Fibroblast of skin of left biceps (primary cell): ENCODE data around the gene SLC1A3.

ENCODE experiments used
- DNase-seq, 2 experiments: peaks; one replicate each; pipeline ENCODE4 v3.0.0-alpha.2; 2013; ENCODE audit warnings: low read depth in 2 of 2

SLC1A3 gene

DNA sequence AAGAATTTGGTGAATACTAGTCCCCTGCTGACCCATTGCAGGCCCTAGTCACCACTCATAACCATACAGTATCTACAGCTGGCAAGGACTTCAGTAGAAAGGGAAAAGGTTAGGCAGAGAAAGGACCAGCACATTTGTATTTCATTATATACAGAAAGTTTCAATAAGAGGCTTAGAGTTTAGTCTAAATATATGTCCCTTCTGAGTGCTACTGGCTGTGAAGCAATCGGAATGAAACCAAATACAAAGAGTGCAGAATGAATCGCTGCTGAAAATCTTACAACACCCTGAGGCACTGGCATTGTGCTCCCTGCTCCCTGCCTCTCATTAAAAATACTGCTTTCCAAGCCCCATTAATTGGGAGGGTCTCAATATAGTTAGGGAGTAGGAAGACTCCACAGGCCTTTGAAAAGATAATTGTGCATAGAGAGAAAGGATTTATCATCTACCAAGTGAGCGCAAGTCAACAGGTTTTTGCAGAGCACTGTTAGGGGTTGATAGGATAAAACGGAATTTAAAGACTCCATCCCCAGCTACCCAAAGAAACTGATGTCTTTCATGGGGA, 110.8 kb downstream of the SLC1A3 start:
- no peak for DNase-seq

DNA sequence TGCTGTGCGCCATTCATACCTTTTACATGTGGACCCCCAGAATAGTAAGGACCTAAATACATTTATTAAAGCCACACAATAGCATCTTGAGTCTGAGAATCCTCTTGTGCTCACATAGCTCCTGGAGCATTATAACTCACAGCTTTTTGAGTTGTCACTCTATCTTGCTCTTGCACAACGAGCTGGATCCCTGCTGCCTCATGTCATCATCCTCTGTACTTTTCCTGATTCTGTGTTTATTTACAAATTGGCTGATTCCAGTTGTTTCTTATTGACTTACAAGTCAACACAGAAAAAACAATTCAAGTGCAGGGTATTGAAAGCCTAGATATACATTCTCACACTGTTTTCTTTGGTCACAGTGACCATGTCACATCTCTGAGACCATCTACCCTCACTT, 112.9 kb downstream of the SLC1A3 start:
- no peak for DNase-seq

DNA sequence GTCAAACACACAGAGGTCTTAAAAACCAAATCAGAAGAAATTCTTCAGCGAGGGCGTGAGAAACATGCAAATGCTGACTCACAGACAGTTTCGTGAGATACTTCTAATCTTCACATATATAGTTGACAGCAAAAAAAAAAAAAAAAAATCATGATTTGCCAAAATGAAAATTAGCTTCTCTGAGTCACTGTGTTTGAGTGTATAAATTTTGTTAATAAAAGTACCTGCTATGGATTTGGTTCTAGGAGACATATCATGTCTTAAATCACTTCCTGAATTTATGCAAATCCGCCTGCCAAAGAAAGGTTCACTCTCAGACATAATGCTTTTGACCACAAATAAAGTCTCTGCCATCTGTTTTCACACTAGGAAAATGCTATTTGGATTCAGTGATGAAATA, 114.3 kb downstream of the SLC1A3 start:
- no peak for DNase-seq

DNA sequence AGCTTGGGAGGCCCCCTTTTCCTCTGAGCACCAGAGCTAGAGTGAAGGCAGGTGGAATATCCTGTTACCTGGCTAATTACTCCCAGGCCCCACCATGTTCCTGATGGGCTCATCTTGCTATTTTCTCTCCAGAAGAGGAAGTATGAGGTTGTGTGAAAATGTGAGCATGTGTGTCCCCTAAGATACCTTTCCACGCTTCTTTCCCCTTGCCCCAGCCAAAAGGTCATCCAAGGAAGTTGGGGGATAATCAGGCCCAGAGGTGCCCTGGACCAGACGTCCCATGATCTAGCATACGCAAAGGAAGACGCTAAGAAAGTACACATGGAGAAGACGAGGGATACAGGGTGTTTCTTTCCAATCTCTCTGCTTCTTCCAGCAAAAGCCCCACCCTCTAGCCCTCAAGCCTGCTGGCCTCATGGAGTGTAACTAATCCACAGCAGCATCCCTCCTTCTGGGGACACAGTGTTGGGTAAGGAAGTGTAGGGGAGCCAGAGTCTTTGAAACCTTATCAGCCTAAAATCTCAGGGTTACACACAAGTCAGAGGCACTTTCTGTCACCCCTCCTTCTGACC, 115.3 kb downstream of the SLC1A3 start:
- no peak for DNase-seq

DNA sequence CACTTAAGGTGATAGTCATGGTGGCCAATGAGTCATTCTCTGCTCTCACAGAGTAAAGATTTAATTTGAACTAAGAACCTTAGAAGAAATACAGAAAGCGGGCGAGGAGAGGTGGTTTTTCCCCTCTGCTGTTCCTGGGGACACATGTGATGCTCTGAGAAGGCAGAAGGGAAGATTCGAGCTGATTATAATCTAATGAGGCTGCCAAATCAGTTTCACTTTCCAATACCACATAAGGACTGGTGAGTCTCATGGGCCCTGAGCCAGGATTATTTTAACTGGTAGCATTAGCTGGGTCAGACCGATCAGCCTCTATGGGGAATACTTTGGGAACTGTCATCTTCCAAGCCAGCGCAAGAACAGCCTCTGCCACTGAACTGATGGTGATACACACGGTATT, 116.5 kb downstream of the SLC1A3 start:
- no peak for DNase-seq

DNA sequence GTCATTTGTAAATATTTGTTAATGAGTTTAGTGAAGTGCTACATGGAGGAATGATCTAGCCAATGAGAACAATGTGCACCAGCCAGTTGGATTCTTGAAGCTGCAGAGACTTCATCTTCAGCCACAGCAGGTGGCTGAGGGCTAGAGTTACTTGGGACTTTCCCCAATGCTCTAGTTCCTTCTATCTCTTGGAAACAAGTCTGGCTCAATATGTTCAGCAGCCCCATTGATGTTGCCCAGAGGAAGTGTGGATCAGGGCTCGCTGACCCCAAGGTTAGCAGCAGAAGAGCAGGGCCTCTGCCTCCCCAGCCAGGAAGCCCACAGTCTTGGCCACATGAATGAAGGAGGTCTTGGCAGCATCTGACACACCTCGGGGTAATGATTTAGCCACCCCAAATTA, 117.5 kb downstream of the SLC1A3 start:
- DNase-seq: no peak

DNA sequence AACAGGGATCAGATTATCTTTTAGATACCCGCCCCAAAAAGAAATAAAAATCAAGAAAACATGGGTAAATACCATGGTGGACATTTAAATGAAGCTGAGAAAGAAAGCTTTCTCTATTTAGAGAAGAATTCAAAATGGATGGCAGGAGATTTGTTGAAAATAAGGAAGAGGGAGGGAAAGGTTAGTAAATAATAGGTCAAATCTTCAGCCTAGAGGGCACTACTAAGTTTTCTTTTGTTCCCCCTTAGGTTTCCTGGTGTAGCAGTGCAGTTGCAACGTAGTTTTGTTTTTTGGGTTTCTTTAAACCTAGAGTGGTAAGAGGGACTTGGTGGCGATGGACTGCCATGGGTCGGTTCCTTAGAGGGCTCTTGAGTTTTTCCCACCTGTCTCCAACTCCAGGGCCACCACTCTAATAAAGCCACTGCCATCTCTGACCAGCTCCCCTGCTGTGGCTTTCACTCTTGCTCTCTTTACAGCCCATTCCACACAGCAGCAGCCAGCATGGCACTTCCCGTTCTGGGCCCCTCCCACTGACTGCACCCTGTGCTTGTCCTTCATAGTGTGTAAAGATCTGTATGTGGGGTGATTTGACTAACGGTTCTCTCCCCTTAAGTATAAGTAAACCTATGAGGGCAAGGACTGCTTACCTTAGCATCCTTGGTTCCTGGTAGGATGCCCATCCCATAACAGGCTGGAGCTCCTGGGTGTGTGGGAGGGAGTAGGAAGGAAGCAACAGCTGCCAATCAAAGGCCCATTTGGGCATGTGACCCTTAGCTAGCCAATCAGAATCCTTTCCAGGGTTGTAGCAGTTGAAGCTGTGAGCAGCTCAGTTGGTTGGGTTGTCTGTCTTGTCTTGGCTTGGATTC, 118.3 kb downstream of the SLC1A3 start:
- DNase-seq: no peak

DNA sequence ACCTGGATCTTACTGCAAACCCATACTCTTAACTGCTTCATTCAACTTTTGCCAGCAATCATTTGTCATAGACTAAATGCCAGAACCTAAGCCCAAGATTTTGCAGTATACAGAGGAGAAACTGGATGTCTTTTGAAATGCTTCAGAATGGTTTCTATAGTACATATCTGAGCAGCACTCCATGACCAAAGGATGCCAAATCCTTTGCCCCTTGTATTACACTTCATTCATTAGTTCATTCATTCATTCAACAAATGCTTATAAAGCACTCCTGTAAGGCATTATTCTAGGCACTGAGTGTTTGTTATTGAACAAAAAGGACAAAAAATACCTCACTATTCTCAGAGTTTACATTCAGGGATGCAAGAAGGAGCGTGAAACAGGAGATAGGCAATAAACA, 119.9 kb downstream of the SLC1A3 start:
- no peak for DNase-seq

DNA sequence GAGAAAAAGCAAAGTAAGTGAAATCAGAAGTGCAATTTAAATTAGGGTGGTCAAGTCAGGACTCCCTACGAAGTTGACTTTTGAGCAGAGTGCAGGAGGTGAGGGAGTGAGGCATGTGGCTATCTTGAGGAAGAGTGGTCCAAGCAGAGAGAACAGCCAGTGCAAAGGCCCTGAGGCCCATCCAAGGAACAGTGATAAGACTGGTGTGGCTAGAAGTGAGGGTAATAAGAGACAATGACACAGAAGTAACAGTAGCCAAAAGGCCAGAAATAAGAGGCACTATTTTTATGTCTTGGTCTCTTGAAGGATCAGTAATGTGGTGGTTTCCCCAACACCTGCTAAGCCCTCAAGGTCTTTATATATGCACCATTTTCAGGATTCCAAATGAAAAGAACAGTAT, 120.4 kb downstream of the SLC1A3 start:
- no peak for DNase-seq

DNA sequence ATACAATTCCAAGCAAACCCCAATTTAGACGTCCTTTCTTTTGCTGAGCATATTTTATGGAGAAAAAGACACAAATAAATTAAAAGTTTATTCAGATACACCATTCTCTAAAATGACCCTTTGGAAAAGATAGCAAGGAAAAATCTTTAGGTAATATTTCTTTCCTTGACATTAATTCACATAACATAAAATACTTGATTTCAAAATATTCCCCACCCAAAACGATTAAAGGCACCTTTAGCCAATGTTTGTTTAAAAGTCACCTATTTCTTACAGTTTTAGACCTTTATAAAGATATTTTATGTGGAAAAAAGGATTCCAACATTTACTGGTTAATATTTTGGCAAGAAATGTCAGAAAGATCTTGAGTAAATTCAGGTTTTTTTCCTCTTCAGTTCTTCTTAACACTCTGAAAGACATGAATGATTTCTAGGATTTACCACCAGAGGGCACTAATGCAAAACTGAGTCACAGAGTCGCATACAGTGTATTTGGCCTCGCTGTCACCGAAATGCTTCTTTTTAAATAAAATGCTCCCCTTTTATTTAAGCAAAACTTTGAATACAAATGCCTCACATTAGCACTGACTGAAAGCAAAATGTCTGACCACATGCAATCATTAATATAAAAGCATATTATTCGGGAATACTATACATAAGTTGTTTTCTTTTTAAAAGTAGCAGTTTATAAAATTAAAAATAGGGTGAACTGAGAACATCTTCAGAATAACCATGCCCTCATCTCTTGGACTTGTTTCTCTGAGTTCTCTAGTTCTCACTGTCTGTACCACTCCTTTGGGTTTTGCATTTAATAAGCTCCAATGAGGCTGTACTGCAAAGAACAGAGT, 122.5 kb downstream of the SLC1A3 start:
- peak in 1 of 2 experiments; percentile 22 for DNase-seq

DNA sequence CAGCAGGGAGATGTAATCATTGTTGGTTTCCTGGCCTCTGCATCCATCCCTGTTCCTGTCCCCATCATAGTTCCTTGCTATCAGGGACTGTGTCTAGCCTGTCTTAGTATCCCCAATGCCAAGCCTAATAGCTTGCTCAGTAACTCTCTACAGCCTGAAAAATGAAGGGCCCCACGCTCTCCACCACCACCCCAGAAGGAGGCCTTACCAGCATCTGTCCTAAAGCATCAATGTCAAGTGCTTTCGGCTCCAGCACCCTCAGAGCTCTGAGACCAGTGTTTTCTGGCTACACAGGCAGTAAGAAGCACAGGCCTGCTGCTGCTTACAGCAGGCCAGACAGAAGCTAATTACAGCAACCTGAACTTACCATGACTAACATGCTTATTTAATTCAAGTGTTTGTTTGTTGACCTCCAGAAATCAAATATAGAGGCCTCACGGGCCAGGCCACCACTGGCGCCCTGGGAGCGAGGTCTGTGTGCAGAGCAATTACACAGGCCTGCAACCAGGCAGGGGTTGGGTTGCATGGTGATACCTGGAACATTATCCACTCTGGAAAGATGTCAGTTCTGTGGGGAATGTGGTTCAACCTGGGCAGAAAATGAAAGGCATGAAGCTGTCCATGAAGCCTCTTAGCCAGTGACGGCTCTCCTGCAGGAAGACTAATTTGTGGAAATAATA, 124.3 kb downstream of the SLC1A3 start:
- no peak for DNase-seq

DNA sequence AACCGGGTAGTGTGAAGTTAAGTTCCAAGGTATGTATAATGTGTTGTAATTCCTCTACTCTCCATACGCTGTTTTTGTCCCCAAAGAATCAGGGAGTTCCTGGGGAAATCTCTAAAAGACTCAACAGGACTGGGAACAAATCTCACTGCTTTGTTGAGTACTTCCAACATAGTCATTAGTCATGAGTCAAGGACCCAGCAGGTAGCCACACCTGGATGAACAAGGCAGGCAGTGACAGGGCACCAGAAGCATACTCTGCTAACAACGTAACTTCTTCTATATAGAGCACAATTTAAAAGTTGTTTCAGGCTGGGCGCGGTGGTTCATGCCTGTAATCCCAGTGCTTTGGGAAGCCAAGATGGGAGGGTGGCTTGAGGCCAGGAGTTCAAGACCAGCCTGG, 126.8 kb downstream of the SLC1A3 start:
- DNase-seq: no peak

DNA sequence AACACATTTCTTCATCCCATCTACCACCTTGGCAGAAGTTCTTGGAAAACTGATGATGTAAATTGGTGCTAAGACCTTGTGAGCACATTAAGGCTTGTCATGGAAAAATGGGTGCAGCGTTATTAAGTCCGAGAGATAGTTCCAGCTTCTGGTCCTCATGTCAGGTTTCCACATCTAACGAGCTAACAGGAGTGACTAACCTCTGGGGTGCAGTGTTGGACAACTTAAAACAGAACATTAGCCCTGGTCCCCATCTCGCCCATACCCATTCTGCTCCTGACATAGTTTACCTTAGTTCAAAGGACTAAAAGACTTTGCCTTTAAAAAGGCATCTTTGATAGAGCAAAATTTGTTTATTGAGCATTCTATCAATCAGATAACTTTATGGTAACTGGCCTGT, 128.0 kb downstream of the SLC1A3 start:
- no peak for DNase-seq

DNA sequence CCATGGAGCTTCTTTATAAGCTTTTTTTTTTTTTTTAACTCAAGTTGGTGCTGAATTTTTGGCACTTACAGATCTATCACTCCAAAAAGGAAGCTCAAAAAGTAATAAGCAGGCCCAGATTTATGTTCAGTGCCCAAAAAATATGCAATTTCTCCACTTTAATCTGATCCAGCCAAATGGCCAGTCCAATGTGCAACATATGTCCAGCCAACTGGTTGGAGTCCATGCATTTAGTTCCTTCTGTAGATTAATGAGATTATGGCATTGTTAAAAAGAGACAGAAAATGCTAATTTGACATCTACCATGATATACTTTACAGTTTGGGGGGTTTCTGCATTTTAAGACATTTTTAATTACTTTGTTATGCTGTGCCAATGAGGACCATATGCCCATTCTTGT, 129.5 kb downstream of the SLC1A3 start:
- no peak for DNase-seq
